Upper lobe of left lung (tissue), 6 donors: ENCODE data around the gene SUPT4H1. TPM values are rescaled to one million over a fixed set of nuclear protein-coding genes. Genes with fewer than 3 reads are reported as not detected.

Experiments used
- ATAC-seq, 2 donors: fragments of 200-7000 bp; cut with Tn5 transposase; one replicate each; pipeline ENCODE4 v1.9.1; 2022; ENCODE audit warnings: mild to moderate bottlenecking in 2 of 2, moderate library complexity in 2 of 2; ENCODE audit not compliant: low FRiP score in 2 of 2
- DNase-seq, 2 donors: peaks; one replicate each; pipeline ENCODE4 v3.0.0-alpha.2; 2019 to 2020
- H3K27ac ChIP-seq, 4 donors: fragments of 200-600 bp; sonication (generic); one replicate each; pipeline ENCODE4 v1.5.1; 2016 to 2019
- H3K27me3 ChIP-seq, 4 donors: fragments of 200-600 bp; sonication (generic); one replicate each; pipeline ENCODE4 v1.5.1; 2017 to 2019
- H3K36me3 ChIP-seq, 4 donors: fragments of 200-600 bp; sonication (generic); one replicate each; pipeline ENCODE4 v1.5.1; 2016 to 2019
- H3K4me1 ChIP-seq, 4 donors: fragments of 200-600 bp; sonication (generic); one replicate each; pipeline ENCODE4 v1.5.1; 2018 to 2019
- H3K4me3 ChIP-seq, 4 donors: fragments of 200-600 bp; sonication (generic); one replicate each; pipeline ENCODE4 v1.5.1; 2017 to 2019; ENCODE audit warnings: mild to moderate bottlenecking in 2 of 4, moderate library complexity in 1 of 4
- H3K9me3 ChIP-seq, 4 donors: fragments of 200-600 bp; sonication (generic); one replicate each; pipeline ENCODE4 v1.5.1; 2018 to 2019
- CTCF ChIP-seq, 6 experiments: fragments of 450-650 bp in 4 of 6; fragments of 200-600 bp in 2 of 6; sonication (generic) in 2 of 6; IDR thresholded peaks; one replicate each; pipeline ENCODE4 v1.5.1; 2016 to 2019; ENCODE audit warnings: antibody characterized with exemption in 6 of 6
- EP300 ChIP-seq, 4 donors: sonication (generic); formaldehyde crosslinking; IDR thresholded peaks; one replicate each; pipeline ENCODE4 v1.5.1; 2017; ENCODE audit warnings: antibody characterized with exemption in 4 of 4, control low read depth in 2 of 4
- POLR2A ChIP-seq, 4 donors: fragments of 450-650 bp; IDR thresholded peaks; one replicate each; pipeline ENCODE4 v1.5.1; 2016 to 2017; ENCODE audit warnings: antibody characterized with exemption in 4 of 4, mild to moderate bottlenecking in 2 of 4
- POLR2AphosphoS5 ChIP-seq, 2 donors: sonication (generic); formaldehyde crosslinking; IDR thresholded peaks; one replicate each; pipeline ENCODE4 v1.5.1; 2017; ENCODE audit warnings: antibody characterized with exemption in 2 of 2
- WGBS, 2 donors: methylation state at CpG; one replicate each; pipeline ENCODE4 v1.1.5; 2017 to 2018; 5-methylcytosine and 5-hydroxymethylcytosine counted together
- total RNA-seq, 6 donors: library from RNA; depleted of rRNA in 4 of 6; stranded (reverse); fragments of >200 nt in 4 of 6; gene quantifications; one replicate each; pipeline versions ENCODE4 v1.1.0 to v1.2.1, GENCODE V29; 2016 to 2021
- donor health status: DM: no; HTN: no; CAD: no; lungs with moderate emphysema.
- donor health status: DM: no; HTN: yes; CAD: no; lungs with severe emphysema.

Gene SUPT4H1
- total RNA-seq, 6 donors from 2014 or later = 22.0 to 80.5 (median 40.4) TPM

GRCh38 chr17:58381124-58382035, 29.4 kb upstream of the SUPT4H1 start:
- no peak for TF ChIP-seq CTCF (IDR thresholded peaks at IDR 0.05)
- no peak for TF ChIP-seq POLR2A (IDR thresholded peaks at IDR 0.05)
- TF ChIP-seq POLR2AphosphoS5 (IDR thresholded peaks at IDR 0.05) = no peak
- TF ChIP-seq EP300 (IDR thresholded peaks at IDR 0.05) = no peak

GRCh38 chr17:58380207-58381123, 28.5 kb upstream of the SUPT4H1 start:
- Histone ChIP-seq H3K4me3 (no peak overlapping the region), H3K9me3 (no peaks in the 10 kb centered on the region), H3K27me3 (no peaks in the 10 kb centered on the region), H3K4me1 (peaks cover 3 to 41% (median 34%) of the 10 kb centered on the region in 4 donors), H3K27ac (peak overlapping the region; percentile 2 to 67 (median 30)), H3K36me3 (no peaks in the 10 kb centered on the region)
- 62 to 83% methylated on average over 5 of the region's 5 CpGs for WGBS, 2 donors
- no peak for ATAC-seq
- no peak for TF ChIP-seq POLR2AphosphoS5 (IDR thresholded peaks at IDR 0.05)
- no peak for TF ChIP-seq EP300 (IDR thresholded peaks at IDR 0.05)
- TF ChIP-seq POLR2A (IDR thresholded peaks at IDR 0.05) = no peak
- TF ChIP-seq CTCF (IDR thresholded peaks at IDR 0.05) = no peak
- no peak for DNase-seq

More at GRCh38 chr17:58381124-58382035, 29.4 kb upstream of the SUPT4H1 start:
- Histone ChIP-seq H3K4me1 (peaks cover 3 to 40% (median 29%) of the 10 kb centered on the region in 4 donors), H3K9me3 (no peaks in the 10 kb centered on the region), H3K4me3 (no peak overlapping the region), H3K36me3 (no peaks in the 10 kb centered on the region), H3K27me3 (no peaks in the 10 kb centered on the region), H3K27ac (peak overlapping the region in 2 of 4 donors; percentile 43 to 67)
- ATAC-seq (no peak), DNase-seq (no peak)
- WGBS, 2 donors = 40 to 56% methylated on average over 3 of the region's 3 CpGs

GRCh38 chr17:58379511-58379824, 27.5 kb upstream of the SUPT4H1 start:
- H3K4me1 ChIP-seq = peaks cover 3 to 41% (median 34%) of the 10 kb centered on the region in 4 donors
- no peak overlapping the region for H3K4me3 ChIP-seq
- TF ChIP-seq CTCF (IDR thresholded peaks at IDR 0.05) = no peak
- no peak for TF ChIP-seq EP300 (IDR thresholded peaks at IDR 0.05)
- TF ChIP-seq POLR2A (IDR thresholded peaks at IDR 0.05) = no peak
- TF ChIP-seq POLR2AphosphoS5 (IDR thresholded peaks at IDR 0.05) = no peak
- H3K27me3 ChIP-seq = no peaks in the 10 kb centered on the region
- ATAC-seq = no peak
- WGBS, 2 donors = 68 to 75% methylated on average over 3 of the region's 3 CpGs
- no peak for DNase-seq
- H3K27ac ChIP-seq = peak overlapping the region in 1 of 4 donors; percentile 43
- H3K36me3 ChIP-seq = no peaks in the 10 kb centered on the region
- H3K9me3 ChIP-seq = no peaks in the 10 kb centered on the region

GRCh38 chr17:58378733-58379510, 26.9 kb upstream of the SUPT4H1 start:
- Histone ChIP-seq H3K4me1 (peaks cover 3 to 41% (median 34%) of the 10 kb centered on the region in 4 donors), H3K27ac (no peak overlapping the region), H3K36me3 (no peaks in the 10 kb centered on the region), H3K9me3 (no peaks in the 10 kb centered on the region), H3K4me3 (no peak overlapping the region), H3K27me3 (no peaks in the 10 kb centered on the region)
- ATAC-seq (no peak), DNase-seq (no peak)
- TF ChIP-seq POLR2AphosphoS5 (IDR thresholded peaks at IDR 0.05) (no peak), POLR2A (IDR thresholded peaks at IDR 0.05) (no peak), EP300 (IDR thresholded peaks at IDR 0.05) (no peak), CTCF (IDR thresholded peaks at IDR 0.05) (no peak)
- WGBS, 2 donors = 61 to 74% methylated on average over 8 of the region's 8 CpGs
